ENCODE measurements around the gene DNAI7.

The DNAI7 gene

DNA sequence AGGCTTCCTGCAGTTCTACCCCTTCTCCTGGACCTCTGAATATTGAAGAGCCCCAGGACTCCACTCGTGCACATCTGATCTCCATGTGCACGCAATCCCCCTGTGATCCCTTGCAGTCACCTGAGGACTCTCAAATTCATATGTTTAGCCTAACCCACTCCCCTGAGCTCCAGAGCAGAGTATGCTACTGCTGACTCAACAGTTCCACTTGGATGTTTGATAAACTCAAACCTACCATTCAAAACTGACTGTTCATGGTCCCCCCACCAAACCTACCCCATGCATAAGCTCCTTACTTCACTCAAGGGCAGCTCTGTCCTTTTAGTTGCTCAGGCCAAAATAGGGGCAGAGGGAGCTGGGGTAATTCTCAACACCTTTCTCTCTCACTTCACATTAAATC, 96.0 kb downstream of the DNAI7 start:
- no peak for DNase-seq

DNA sequence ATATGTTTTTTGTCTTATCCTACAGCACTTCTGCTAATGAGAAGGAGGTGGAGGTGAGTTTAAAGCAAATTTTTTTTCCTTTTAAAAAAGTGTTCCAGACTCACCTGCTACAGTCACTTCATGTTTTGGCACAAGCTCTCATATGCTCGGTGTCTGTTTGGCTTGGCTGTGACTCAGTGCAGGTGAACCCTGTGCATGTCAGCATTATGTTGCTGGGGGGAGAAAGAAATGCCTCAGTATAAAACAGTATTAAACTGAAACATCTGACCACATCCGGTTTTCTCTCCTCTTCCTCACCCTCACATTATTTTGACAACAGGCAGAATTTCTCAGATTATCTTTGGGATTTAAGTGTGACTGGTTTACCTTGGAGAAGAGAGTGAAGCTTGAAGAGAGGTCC, 105.2 kb downstream of the DNAI7 start:
- no peak for DNase-seq

- DNase-seq, result no peak
Measured at GRCh38 chr12:25087596-25087995, 107.4 kb downstream of the DNAI7 start.

DNA sequence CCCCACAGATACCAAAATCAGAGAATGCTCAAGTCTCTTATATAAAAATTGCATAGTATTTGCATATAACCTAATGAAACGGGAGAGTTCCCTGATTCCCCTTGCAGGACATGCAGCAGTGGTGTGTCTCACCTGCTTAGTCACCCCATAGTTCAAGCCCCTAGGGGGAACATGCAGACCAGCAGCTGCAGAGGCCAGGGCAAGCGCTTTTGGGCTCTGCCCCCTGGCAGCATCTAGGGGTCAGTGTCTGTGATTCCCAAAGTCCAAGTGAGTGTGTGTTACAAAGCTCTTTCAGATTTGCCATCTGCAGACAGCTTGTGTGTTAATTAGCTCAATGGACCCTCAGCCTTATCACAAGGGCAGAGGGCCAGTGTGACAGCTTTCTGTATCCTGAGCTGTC, 110.1 kb downstream of the DNAI7 start:
- no peak for DNase-seq

GRCh38 chr12:25083211-25083610, 111.7 kb downstream of the DNAI7 start:
- no peak for DNase-seq

- no peak for DNase-seq
Measured at GRCh38 chr12:25082628-25083027, 112.3 kb downstream of the DNAI7 start.

DNA sequence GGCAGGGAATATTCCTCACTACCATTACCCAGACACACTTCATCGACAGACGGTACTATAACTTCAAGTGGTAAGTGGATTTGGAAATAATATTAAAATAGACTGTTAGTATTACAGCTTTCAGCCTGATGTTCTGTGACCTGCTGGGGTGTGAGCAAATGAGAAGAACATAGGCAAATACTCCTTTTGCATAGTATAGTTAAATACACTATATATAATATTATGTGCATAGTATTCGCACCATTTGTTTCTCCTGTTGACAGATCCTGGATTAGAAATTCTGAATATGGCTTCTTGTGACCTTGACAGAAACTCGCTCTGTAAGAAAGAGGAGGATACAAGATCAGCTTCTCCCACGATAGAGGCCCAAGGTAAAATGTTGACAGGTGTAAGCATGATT, 115.6 kb downstream of the DNAI7 start:
- DNase-seq, result no peak

DNA sequence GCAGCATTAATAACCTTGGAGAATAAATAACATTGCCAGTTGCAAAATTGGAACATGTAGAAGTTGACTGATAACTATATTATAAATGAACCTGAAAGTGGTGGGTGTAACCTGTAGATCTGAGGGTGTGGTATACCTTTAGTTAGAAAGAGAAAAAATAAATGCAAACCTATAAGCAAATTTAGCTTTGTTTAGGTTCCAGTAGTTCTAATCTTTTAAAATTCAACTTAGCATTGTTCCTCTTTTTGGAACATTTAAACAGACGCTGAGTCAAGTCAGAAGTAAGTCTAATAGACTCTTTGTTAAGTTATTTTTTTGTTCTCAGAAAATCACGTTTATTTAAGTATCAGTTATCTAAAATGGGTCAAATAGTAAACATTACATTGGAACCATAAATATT, 120.0 kb downstream of the DNAI7 start:
- DNase-seq, result no peak

GRCh38 chr12:25074113-25074512, 120.8 kb downstream of the DNAI7 start:
- no peak for DNase-seq

GRCh38 chr12:25072906-25073650, 121.9 kb downstream of the DNAI7 start:
- DNase-seq, result no peak

DNA sequence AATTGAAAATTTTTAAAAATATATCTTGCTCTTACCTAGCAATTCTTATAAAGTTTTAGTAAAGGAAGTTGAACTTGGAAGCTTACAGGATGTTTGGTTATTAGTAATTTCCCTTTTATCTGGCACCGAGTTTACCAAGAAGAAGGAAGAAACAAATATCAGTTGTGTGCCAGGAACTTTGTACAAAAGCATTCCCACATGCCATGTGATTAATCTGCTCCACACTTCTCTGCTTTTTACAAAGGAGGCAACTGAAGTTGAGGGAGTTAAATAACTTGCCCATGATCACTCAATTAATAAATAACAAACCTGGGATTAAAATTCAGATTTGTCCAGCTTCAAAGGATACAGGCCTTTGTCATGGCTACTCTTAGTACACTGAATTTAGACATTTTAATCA, 123.6 kb downstream of the DNAI7 start:
- DNase-seq, result no peak

DNA sequence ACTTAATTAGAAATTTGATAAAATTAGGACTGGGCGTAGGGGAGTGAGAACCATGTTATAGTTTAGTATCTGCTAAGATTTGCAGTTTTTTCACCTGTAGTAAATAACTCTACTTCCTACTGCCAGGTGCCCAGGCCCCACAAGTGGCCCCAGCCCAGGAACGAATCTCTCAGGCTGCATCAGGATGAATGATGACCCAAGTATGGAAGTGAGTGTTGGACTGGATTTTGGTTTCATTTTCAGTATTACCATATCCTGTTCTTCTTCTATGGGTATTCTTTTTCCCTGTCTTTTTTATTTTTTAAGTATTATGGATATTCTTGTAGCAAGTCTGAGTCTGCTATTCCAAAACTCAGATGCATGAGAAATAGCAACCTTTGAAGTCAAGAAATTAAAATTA, 125.7 kb downstream of the DNAI7 start:
- no peak for DNase-seq

- no peak for DNase-seq
Measured at GRCh38 chr12:25065035-25065434, 129.9 kb downstream of the DNAI7 start.

GRCh38 chr12:25063873-25064628, 130.9 kb downstream of the DNAI7 start:
- DNase-seq, result no peak

DNA sequence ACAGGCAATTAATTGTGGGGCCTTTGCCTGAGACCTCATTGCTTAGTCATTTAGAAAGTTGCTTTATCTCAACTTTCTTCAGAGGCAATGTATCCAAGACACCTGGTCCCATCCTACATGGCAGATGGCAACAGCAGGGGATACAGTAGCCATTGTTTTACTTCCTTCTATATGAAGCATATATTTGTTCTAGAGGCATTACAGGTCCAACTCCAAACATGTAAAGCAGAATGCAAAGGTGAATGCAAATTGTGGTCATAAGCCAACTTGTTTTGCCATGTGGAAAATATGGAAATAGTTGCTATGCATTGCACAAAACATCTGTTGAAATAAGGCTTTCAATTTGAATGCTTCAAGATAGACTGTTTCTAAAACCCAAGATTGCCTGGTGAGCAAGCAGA, 136.3 kb downstream of the DNAI7 start:
- DNase-seq, result no peak
